Stimulated activated CD4-positive, alpha-beta T cell treated with anti-CD3 and anti-CD28 coated beads, Interleukin-1b, Interleukin-23, amount 100 ng/mL, for 48 hours (primary cell): ENCODE data around the gene PDE6B.
A peak's percentile ranks its signal among the peaks of the same experiment; 100 is the strongest.
"Not testable (repeated sequence)": the region's sequence is repeated elsewhere in the genome, so short reads cannot be mapped to it uniquely, and the experiment has no call there.

ENCODE experiments used
- DNase-seq: peaks from one replicate; pipeline ENCODE4 v3.0.0-alpha.2; 2020

PDE6B gene

DNA sequence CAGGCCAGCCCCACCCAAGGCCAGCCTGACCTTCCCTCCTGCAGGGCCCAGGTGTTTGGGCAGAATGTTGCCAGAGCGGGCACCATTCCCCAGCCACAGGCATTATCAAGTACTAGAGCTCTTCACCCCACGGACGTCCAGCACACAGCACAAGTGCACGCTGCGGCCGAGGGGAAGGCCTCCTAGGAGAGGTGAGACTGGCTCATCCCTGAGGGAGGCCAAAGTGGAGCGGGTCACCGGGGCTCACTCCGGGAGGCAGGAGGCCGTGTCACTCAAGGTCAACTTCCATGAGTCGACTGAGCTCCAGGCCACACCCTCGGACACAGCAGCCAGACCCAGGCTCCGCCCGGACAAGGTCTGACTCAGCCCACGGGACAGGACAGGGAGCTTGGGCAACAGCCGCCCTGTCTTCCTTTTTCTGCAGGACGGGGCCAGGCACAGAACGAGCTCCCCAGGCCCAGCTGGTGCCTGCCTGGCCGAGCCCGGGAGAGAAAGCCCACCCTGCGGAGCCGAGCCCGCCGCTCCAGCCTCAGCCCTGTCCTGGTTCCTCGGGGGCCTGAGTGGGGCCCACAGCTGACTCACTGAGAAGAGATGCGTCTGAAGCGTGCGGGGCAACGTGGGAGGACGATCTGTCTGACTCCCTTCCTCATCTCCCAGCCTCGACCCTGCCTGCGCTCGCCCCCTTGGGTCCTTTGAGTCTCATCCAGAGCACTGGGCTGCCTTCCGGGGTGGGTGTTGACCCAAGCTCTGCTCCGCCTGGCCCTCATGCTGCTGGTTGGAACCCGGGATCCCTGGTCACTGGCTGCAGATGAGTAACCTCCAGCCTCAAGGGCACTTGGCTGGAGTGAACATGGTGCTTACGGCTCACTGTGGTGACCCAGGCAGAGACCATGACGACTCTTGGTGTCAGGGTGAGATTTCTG, 61.9 kb downstream of the PDE6B start:
- DNase-seq = no peak

DNA sequence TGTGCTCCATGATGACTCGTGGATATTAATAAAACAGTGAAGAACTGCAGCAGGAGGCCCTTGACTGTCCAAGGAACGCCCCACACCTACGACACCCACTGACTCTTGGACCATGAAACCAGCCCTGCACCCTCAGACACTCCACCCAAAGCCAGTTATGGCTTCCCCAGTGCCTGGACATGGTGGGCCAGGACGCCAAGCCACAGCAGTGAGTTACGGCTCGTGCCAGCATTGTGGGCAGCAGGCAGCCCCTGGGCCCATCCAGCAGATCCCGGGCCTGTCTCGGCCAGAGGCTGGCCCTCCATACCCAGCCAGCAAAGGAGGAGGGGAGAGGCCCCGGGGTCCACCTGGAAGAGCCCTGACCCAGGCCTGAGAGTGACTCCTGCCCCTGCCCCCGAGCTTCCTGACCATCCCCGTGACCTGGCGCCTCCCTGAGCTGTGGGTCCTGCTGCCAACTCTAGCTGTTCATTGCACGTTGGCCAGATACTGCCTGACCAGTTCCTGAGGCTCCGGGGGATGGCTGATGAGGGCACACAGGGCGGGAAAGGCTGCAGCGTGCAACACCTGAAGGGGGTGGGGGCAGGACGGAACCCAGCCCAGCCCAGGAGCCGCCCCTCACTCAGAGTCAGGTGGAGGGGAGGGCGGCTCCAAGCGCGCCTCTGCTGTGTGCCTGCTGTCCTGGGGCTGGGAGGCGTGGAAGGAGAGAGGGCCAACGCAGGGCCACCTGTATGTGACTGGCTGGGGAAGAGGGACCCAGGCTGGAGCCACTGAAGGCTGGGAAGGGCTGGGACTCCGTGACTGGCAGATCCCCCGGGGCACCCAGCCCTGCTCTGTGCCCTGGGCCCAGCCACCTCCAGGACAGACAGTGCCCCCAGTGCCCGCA, 62.8 kb downstream of the PDE6B start:
- DNase-seq = no peak

DNA sequence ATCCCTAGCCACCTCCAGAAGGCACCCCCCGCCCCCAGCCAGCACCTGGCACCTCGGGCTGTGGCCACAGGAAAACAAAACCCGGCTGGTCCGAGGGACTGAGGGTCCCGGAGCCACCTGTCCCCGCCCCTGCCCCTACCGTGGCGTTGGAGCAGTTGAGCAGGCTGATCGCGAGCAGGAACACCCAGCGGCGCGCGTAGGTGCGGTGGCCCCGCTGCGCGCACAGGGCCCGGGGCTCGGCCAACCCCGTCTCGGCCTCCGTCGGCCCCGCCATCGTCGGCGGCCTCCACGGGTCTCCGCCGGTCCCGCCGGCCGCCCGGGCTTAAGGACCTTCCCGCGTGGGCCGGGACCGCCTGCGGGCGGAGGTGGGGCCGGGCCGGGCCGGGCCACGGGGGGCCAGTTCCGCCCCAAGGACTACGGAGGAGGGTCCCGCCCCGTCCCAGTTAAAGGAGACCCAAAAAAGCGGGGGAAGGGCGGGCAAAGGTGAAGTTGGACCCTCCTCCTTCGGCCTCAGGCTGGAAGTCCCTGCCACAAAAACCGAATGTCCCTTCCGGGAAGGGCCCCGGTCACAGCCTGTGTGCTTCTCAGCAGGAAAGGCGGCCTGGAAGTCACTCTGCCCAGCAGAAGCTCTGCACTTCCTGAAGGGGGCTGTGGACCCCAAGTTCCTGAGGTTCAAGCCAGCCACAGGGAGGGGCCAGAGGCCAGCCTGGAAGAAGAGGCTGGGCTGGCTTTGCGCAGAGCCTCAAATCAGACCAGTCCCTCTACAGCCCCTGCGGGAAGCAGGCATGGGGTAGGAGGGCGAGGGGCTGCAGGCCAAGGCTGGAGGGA, 63.7 kb downstream of the PDE6B start, which contains the start of gene SLC49A3:
SLC49A3 (minus strand) TSS at position 298 of the 828 bp plus-strand sequence; CDS start at position 274, 24 bp downstream.
- no peak for DNase-seq

DNA sequence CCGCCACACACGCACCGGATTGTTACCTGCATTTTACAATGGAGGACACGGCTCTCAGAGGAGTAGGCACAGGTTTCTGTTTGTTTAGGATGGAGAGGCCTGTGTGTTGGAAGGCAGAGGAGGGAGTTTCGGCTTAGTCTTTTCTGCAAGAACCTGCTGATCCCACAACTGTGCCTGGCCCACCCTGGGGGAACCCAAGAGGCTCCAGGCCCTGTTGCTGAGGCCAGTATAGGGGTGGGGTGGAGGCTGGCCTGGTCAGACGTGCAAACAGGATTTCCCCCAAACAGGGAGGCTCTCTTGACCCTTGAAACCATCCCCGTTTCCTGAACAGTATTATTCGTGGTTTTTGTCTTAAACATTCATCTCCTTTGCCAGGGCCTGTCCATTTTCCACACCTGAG, 64.3 kb downstream of the PDE6B start:
- no peak for DNase-seq

DNA sequence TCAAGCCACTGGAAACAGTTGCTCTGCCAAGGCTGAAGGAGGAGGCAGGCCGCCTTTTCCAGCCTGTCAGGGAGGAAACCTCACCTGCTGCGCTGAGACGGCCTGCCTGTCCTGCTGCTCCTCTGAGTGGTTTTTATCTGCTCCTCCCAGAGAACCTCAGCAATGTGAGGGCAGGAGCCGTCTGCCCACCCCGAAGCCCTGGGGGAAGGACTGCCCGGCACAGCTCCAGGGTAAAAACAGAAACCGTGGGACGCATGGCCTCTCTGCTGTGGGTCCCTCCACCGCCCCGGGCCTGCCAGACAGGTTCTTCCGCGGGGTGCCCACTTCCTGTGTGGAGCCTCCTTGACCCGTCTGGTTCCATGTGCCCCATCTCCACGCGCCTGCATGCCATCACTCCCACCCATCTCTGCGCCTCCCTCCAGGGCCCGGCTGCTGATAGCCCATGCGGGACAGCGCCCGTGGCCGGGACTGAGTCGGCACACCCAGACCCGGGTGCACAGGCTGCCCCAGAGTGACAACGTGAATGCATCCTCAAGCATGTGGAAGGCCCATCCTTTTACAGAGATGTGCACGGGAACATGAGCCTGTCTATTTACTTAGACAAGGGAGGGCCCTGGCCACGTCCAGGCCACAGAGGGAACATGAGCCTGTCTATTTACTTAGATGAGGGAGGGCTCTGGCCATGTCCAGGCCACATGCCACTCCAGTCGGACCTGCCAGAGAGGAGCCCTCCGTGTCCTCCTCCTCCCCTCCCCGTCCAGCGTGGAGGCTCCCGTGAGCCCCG, 67.6 kb downstream of the PDE6B start:
- no peak for DNase-seq

DNA sequence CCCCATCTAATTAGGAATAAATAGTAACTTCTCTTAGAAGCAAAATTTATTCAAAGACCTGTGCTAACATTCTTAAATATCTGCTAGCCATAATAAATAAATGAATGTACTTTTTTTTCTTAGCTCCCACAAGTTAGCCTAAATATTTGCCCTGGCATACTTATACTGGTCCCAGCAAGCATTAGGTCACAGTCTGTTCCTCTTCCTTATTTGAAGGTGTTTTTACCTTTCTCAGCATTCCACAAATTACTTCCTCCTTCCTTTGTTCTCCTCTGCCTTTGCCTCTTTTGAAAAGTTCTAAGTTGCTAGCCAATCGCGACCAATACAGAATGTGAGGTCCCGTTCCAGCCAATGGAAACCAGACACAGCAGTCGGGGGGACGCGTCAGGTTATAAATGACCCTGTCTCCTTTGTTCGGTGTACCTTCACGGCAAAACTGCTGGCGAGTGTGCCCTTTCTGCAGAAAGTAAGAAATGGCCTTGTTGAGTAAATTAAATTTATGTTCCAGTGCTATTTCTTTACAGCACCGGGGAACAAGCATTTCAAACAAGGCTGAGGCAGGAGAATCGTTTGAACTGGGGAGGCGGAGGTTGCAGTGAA, 69.1 kb downstream of the PDE6B start:
- not testable (repeated sequence) for DNase-seq

DNA sequence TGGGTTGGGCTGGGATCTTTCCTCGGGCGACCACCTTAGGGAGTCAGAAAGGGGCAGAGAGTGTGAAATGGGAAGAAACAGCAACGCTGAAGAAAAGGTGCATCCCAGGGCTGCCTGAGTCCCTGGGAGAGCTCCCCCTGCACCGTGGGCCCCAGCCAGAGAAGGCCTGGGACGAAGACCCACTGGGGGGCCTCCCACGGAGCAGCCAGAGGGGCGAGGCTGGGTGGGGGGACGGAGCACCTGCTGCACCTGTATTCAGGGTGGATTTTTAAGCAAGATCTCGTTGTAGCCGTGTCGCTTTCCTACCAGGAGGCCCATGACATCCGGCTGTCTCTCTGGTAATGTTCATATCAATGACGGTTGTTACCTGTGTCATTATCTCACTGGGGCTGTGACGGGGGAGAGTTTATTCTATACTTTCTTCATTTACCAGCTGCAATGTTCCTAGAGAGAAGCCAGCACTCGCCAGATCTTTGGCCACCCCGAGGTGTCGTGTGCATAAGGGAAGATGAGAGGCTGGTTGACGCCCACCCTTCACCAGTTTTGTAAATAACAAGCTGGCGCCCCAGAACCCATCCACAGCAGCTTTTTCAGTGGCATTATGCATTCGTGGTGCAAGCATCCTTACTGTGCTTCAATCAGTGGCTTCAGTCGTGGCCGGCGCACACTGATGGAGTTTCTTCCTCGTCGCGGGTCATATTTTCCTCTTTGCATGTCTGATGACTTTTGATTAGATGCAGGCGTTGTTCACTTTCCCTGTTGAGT, 74.6 kb downstream of the PDE6B start:
- DNase-seq = no peak

DNA sequence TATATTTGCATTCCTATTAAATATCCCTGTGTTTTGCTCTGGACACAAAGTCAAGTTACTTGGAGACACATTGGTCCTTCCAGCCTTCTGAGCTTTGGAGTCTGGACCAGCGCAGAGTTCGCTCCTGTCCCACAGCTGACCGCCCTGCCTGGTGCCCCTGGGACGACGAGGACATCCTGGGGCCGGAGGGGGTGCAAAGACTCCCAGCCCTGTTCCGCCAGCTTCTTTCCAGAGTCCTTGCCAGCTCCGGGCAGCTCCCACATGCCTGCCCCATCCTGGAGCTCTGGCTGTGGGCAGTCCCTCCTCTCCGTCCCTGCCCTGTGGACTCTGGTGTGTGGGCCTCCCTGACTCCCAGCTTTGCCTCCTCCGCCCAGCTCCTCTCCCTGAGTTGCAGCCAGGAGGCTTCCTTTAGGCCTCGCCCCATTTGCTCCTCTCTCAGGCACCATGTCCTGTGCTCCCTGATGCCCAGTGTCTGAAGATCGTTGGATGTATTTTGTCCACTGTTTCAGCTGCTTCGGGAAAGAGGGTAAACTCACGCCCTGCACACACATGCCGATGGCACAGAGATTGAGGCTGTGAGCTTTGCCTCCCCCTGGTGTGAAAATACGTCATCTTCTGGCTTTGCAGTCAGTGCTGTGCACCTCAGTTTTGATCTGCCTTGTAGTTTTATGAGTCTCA, 75.4 kb downstream of the PDE6B start:
- DNase-seq = no peak

DNA sequence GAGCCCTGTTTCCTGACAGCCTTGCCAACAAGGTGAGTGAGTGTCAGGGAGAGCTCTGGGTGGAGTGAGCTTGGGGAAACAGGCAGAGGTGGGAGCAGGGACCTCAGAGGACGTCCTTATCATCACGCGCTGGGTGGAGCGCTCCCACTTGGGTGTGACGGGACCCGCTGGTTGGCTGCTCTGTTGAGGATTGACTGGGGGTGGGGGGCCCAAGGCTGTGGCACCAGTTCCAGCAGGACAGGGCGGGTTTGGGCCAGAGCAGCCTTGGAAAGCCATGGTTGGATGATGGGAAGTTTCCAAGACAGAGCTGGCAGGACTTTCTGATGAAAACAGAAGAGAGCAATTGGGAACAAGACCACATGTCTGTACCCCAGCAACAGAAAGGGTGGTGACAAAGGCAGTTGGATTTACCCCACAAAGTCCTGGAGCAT, 77.3 kb downstream of the PDE6B start:
- DNase-seq = no peak

DNA sequence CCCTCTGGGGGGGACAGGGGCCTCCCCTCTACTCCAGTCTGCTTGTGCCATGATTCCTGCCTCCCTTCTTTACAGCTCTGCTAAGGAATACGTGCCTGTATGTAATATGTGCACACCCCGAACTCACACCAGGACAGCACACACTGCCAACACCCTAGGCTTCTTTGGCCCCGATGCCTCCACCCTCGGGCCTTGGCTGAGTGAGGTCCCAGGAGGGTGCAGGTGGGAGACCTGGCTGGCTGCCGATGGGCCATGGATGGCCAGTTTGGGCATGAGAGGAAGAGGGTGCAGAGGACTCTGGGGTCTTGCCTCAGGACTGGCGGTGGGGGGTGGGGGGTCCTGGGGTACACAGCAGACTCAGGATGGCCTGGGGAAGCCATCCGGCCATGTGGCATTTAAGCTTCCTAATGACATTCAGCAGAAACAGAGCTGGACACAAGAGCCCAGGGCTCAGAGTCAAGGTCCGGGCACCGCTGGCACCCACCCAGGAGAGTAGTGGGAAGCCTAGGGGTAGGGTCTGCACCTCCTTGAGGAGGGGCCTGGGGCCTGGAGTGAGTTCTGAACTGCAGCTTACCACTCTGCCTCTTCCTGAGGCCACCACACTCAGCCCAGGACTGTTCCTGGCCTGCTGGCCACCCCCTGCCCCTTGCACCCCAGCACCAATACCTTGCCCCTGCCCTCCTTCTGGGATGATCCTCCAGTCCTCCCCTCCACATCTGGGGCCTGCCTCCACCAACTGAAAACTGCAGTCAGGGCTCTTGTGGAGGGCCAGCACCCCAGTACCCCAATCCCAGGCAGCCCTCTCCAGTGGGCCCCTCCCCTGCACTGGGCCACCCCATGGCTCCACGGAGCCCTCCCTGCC, 78.2 kb downstream of the PDE6B start:
- DNase-seq = no peak

DNA sequence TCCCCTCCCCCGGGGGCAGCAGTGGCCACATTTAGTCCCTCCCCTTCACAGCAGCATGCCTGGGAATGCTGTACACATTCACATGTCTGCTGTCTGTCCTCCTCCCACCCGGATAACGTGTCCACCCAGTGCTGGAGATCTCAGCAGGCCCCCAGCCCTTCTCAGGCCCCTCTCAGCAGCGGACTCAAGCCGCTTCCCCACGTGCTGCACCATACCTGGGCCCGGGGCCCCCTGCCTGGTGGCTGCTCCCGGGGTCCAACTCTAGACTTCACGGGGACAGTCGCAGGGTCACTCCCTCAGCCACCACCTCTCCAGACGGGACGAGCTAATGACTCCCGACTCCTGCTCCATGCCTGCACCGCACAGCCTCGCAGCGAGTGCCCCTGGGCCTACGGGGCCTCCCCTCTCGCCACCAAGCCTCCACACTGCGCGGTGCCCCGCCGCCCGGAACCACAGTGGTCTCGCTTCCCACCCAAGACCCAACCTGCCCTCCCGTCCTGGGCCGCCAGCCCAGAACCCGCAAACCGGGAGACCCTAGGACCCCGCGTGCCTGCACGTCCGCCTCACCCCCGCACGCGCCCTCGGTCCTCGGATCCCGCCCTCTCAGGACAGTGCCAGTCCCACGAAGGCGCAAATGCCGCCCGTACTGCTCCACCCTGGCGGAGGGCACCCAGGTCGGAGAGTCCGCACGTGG, 79.0 kb downstream of the PDE6B start:
- no peak for DNase-seq

DNA sequence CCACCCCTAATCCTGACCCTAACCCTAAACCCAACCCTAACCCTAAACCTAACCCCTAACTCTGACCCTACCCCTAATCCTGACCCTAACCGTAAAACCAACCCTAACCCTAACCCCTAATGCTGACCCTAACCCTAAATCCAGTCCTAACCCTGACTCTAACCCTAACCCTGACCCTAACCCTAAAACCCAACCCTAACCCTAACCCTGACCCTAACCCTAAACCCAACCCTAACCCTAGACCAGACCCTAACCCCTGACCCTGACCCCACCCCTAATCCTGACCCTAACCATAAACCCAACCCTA, 79.6 kb downstream of the PDE6B start:
- DNase-seq = no peak

DNA sequence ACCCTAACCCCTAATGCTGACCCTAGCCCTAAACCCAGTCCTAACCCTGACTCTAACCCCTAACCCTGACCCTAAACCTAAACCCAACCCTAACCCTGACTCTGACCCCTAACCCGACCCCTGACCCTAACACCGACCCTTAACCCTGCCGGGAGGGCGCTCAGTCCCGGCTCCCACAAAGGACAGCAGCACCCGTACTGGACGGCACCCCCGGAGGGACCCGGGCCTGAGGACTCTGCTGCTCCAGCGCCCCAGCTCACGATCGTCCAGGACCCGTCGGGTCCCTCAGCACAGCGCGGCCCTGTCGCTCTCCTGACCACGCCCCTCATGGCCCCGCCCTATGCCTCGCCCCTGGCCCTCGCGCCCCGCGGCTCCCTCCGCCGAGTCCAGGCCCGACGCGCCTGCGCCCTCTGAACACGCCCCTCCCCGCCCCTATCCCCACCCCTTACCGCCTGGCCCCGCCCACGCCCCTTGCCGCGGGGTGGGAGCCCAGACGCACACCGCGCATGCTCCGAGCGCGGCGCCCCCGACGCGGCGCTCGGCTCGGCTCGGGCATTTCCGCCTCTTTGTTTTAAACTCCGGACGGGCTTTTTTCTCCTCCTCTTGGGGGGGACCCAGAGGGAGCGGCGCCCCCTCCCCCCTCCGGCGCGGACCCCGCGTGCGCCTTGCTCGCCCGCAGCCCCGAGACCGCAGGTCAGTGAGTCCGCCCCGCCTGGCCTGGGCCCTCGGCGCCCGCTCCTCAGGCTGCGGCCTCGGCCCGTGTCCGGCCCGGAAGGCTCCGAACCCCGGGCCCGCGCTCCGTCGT, 80.1 kb downstream of the PDE6B start, which contains the start of gene PCGF3:
PCGF3 (plus strand) TSS at position 555 of the 805 bp plus-strand sequence. CDS start 27,849 bp downstream, outside the sequence.
- DNase-seq = peak; percentile 98

DNA sequence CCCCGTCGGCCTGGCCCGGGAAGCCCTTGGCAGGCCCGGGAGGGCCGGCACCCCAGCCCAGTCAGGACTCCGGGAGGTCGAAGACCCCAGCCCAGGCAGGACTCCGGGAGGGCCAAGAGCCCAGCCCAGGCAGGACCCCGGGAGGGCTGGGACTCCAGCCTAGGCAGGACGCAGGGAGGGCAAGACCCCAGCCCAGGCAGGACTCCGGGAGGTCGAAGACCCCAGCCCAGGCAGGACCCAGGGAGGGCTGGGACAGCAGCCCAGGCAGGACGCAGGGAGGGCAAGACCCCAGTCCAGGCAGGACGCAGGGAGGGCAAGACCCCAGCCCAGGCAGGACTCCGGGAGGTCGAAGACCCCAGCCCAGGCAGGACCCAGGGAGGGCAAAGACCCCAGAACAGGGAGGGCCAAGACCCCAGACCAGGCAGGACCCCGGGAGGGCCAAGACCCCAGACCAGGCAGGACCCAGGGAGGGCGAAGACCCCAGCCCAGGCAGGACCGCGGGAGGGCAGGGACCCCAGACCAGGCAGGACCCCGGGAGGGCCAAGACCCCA, 80.8 kb downstream of the PDE6B start:
- not testable (repeated sequence) for DNase-seq

DNA sequence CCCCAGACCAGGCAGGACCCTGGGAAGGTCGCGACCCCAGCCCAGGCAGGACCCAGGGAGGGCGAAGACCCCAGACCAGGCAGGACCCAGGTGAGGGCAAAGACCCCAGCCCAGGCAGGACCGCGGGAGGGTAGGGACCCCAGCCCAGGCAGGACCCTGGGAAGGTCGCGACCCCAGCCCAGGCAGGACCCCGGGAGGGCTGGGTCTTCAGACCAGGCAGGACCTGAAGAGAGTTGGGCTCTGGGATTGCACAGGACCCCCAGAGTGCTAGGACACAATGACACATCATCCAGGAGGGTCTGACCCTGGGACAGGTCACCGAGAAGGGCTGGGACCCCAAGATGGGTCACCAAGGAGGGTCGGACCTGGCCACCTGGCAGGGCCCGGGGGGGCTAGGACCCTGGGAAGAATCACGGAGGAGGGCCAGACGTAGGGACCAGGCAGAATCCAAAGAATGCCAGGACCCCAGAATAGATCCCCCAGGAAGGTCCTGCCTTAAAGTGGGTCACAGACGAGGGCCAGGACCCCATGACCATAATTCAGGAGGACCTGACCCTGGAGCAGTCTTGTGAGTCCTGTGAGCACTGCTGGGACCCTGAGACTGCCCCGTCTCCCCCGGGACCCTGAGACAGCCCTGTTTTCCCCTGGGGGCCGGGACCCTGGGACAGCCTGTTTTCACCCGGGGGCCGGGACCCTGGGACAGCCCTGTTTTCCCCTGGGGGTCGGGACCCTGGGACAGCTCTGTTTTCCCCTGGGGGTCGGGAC, 81.6 kb downstream of the PDE6B start:
- DNase-seq = no peak

DNA sequence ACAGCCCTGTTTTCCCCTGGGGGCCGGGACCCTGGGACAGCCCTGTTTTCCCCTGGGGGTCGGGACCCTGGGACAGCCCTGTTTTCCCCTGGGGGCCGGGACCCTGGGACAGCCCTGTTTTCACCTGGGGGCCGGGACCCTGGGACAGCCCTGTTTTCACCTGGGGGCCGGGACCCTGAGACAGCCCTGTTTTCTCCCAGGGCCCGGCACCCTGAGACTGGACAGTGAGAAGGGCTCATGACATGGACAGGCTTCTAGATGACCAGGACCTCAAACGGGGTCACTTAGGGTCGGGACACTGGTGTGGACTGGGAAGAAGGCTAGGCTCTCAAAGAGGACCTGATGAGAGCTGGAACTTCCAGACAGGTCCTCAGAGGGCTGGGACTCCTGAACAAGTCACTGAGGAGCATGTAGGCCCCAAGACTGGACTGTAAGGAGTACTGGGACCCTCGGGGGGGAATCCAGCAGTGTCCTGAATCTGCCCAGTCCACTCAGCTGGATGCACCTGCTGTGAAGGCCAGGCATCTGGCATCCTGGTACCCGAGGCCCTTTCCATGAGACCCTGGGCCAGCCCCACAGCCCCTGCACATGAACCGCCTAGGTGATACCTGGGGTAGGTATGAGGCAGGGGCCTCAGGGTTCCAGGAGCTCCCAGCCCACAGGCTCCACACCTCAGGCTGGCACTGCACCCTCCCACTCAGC, 82.7 kb downstream of the PDE6B start:
- DNase-seq = no peak
